Body of pancreas (tissue), 4 donors: ENCODE measurements around the gene ACSS3. TPM values are rescaled to one million over a fixed set of nuclear protein-coding genes. Genes with fewer than 3 reads are reported as not detected.

Source experiments
- ATAC-seq: fragments of 150-250 bp; one replicate; pipeline ENCODE4 v1.9.1; 2016
- DNase-seq, 4 donors: peaks; one replicate each; pipeline ENCODE4 v3.0.0-alpha.2; 2019
- H3K27ac ChIP-seq, 4 donors: fragments of 200-600 bp; sonication (generic); 1 replicate in 3 of 4; 2 replicates in 1 of 4; pipeline versions ENCODE4 v1.5.1 to v1.6.1; 2016 to 2019; ENCODE audit warnings: mild to moderate bottlenecking in 1 of 4, mixed read lengths in 1 of 4, moderate library complexity in 1 of 4
- H3K27me3 ChIP-seq, 2 donors: fragments of 200-600 bp; sonication (generic); one replicate each; pipeline ENCODE4 v1.6.0; 2016; ENCODE audit warnings: mild to moderate bottlenecking in 1 of 2
- H3K36me3 ChIP-seq, 2 donors: fragments of 200-600 bp; sonication (generic); replicated peaks in 1 of 2; 2 replicates each; pipeline ENCODE4 v1.5.1; 2016; ENCODE audit warnings: low read depth in 2 of 2; ENCODE audit not compliant: insufficient read depth in 1 of 2
- H3K4me1 ChIP-seq: fragments of 200-600 bp; sonication (generic); one replicate; pipeline ENCODE4 v1.6.0; 2016
- H3K4me3 ChIP-seq, 2 donors: fragments of 200-600 bp; sonication (generic); 1 replicate in 1 of 2; 2 replicates in 1 of 2; pipeline ENCODE4 v1.5.1; 2016 to 2019
- H3K9me3 ChIP-seq, 3 donors: fragments of 200-600 bp; sonication (generic); 1 replicate in 2 of 3; 2 replicates in 1 of 3; pipeline ENCODE4 v1.5.1; 2016
- POLR2A ChIP-seq, 3 donors: fragments of 450-650 bp; IDR thresholded peaks; one replicate each; pipeline ENCODE4 v1.6.1; 2016; ENCODE audit warnings: antibody characterized with exemption in 3 of 3, mild to moderate bottlenecking in 2 of 3
- WGBS, 2 donors: methylation state at CpG; one replicate each; pipeline ENCODE4 v1.1.5; 2017; 5-methylcytosine and 5-hydroxymethylcytosine counted together
- intact Hi-C: fragments of 100-400 bp; cut with DNase I; formaldehyde crosslinking; loops from one replicate; pipeline ENCODE4 v1.15.1; 2023
- total RNA-seq, 2 donors: library from RNA; depleted of rRNA; stranded (reverse); fragments of >200 nt; gene quantifications; one replicate each; pipeline ENCODE4 v1.1.0, GENCODE V29; 2016
- TF ChIP-seq, protein P1 (sequence below), 7 experiments: fragments of 450-650 bp in 4 of 7; fragments of 200-600 bp in 3 of 7; sonication (generic) in 3 of 7; IDR thresholded peaks; one replicate each; pipeline ENCODE4 v1.5.1; 2016 to 2019; ENCODE audit warnings: antibody characterized with exemption in 7 of 7

Gene ACSS3
- total RNA-seq, 2 donors from 2014 or later: 9.9 to 27.7 TPM

DNA sequence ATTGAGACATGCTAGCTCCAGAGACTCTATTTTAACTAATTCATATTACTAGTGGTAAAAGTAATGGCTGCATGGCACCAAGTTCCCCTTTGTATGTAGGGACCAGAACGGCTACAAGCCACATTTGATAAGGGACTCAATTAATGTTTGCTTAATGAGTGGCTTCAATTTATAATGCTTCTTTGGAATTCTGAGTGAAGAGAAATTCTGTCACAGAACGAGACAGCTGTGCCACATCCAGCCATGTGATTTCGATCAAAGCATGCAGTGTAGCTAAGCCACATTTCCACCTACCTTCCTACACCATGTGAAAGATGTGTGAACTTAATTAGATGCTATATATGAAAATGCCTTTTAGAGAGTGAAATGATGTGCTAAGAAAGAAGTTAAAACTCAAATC, 217.4 kb downstream of the ACSS3 start:
- Histone ChIP-seq H3K27ac (no peak overlapping the region), H3K4me1 (no peaks in the 10 kb centered on the region), H3K9me3 (no peaks in the 10 kb centered on the region), H3K27me3 (no peaks in the 10 kb centered on the region), H3K4me3 (no peak overlapping the region), H3K36me3 (no peaks in the 10 kb centered on the region)
- DNase-seq (no peak), ATAC-seq (no peak)
- TF ChIP-seq, protein P1, sequence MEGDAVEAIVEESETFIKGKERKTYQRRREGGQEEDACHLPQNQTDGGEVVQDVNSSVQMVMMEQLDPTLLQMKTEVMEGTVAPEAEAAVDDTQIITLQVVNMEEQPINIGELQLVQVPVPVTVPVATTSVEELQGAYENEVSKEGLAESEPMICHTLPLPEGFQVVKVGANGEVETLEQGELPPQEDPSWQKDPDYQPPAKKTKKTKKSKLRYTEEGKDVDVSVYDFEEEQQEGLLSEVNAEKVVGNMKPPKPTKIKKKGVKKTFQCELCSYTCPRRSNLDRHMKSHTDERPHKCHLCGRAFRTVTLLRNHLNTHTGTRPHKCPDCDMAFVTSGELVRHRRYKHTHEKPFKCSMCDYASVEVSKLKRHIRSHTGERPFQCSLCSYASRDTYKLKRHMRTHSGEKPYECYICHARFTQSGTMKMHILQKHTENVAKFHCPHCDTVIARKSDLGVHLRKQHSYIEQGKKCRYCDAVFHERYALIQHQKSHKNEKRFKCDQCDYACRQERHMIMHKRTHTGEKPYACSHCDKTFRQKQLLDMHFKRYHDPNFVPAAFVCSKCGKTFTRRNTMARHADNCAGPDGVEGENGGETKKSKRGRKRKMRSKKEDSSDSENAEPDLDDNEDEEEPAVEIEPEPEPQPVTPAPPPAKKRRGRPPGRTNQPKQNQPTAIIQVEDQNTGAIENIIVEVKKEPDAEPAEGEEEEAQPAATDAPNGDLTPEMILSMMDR (IDR thresholded peaks at IDR 0.05): no peak
- no peak for TF ChIP-seq POLR2A (IDR thresholded peaks at IDR 0.05)
- 48 to 53% methylated on average over 3 of the region's 3 CpGs for WGBS, 2 donors
- intact Hi-C loops: no loop called here

DNA sequence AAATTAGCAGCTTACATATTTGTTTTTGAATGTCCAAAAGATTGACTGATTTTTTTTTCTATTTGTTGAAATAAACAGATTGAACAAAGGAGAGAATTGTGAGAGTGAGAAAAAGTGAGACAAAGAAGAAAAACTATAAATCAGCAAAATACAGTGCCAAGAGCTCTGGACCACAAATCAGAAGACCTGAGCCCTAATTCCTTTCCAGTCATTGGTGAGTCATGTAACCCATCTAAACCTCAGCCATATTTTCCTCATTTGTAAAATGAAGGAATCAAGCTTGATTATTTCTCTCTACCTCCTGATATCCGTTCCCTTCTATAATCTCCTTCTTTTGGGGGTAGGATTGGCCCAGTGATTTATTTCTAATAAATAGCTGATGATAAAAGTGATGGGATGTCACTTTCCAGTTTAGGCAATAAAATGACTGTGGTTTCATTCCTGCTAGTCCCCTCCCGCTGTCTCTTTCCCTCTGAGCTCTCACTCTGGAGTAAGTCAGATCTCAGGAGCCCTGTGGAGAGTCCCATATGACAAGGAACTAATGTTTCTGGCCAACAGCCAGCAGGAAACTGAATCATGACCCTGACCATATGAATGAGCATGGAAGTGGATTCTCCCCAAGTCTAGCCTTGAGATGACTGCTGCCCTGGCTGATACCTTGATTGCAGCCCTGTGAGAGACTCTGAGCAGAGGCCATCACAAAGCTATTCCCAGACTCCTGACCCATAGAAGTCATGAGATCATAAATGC, 218.9 kb downstream of the ACSS3 start:
- Histone ChIP-seq H3K36me3 (no peaks in the 10 kb centered on the region), H3K27ac (no peak overlapping the region), H3K27me3 (no peaks in the 10 kb centered on the region), H3K4me1 (no peaks in the 10 kb centered on the region), H3K9me3 (no peaks in the 10 kb centered on the region), H3K4me3 (no peak overlapping the region)
- intact Hi-C loops: no loop called here
- ATAC-seq: no peak
- TF ChIP-seq, protein P1 (IDR thresholded peaks at IDR 0.05): no peak
- no peak for TF ChIP-seq POLR2A (IDR thresholded peaks at IDR 0.05)
- WGBS, 2 donors: 58 to 62% methylated on average over 2 of the region's 2 CpGs
- peak in 2 of 4 donors; percentile 2 to 4 for DNase-seq

DNA sequence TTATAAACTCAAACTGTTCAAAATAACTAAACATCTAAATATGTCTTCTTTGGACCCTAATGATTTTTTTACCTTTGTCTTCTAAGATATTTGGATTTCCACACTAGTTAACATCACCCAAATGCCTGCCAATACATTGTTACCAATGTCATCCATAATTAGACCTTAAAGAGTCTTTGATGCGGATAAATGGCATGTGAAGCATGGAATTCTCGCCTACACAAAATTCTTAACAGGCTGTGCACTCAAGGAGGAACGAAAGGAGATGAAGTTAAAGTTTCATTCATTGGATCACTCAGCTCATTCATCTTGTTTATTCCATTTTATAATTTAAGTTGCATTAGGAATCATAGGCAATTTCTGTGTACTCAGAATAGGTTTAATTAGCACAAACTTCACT, 219.7 kb downstream of the ACSS3 start:
- no peak overlapping the region for H3K4me3 ChIP-seq
- no peaks in the 10 kb centered on the region for H3K36me3 ChIP-seq

DNA sequence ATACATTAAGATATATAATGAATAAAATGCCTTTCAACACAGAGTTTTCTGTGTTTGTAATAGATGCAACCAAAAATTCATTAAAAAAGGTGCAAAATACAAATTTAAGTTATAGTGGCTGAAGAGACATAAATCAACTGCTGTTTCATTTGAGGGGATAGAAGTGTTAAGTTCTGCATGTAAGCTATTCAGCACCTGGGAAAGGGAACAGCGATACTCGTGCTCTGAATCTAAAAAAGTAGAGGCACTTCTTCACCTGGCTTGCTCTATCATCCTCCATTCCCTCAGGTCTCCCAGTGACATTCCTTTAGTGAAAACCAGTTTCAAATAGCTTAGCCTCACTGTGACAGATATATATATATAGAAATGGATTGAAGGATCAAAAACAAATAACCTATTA, 222.6 kb downstream of the ACSS3 start:
- no peaks in the 10 kb centered on the region for H3K27me3 ChIP-seq
- no peak for TF ChIP-seq POLR2A (IDR thresholded peaks at IDR 0.05)
- TF ChIP-seq, protein P1 (IDR thresholded peaks at IDR 0.05): no peak
- no peak overlapping the region for H3K27ac ChIP-seq
- H3K4me1 ChIP-seq: no peaks in the 10 kb centered on the region
- 24 to 34% methylated on average over 2 of the region's 2 CpGs for WGBS, 2 donors
- intact Hi-C loops: no loop called here
- H3K4me3 ChIP-seq: no peak overlapping the region
- no peaks in the 10 kb centered on the region for H3K9me3 ChIP-seq
- ATAC-seq: no peak
- DNase-seq: no peak
- H3K36me3 ChIP-seq: no peaks in the 10 kb centered on the region

More for the DNA sequence above, 219.7 kb downstream of the ACSS3 start:
- Histone ChIP-seq H3K27ac (no peak overlapping the region), H3K27me3 (no peaks in the 10 kb centered on the region), H3K9me3 (no peaks in the 10 kb centered on the region), H3K4me1 (no peaks in the 10 kb centered on the region)
- intact Hi-C loops: no loop called here
- 55 to 57% methylated on average over 3 of the region's 3 CpGs for WGBS, 2 donors
- ATAC-seq (no peak), DNase-seq (no peak)
- TF ChIP-seq, protein P1 (IDR thresholded peaks at IDR 0.05): no peak
- no peak for TF ChIP-seq POLR2A (IDR thresholded peaks at IDR 0.05)

DNA sequence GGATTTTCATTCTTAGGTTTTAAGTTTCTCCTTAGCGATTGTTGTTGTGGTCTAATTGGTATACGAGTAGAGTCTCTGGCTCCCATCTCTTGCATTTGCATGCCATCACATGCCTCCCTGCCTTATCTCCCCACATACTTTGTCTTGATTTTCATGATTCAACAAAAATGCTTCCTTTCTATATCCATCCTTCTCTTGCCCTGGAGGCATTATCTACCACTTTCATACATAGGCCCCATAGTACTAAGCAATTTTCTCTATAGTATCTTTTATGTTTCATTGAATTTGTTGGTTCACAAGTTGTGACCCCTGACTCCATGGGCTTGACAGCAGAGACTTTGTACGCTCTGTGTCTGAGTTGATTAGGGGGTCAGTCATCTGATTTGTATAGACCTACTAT, 226.1 kb downstream of the ACSS3 start:
- DNase-seq: no peak
- Histone ChIP-seq H3K36me3 (no peaks in the 10 kb centered on the region), H3K4me1 (no peaks in the 10 kb centered on the region), H3K9me3 (no peaks in the 10 kb centered on the region), H3K4me3 (no peak overlapping the region), H3K27me3 (no peaks in the 10 kb centered on the region), H3K27ac (no peak overlapping the region)
- 69 to 88% methylated on average over 3 of the region's 3 CpGs for WGBS, 2 donors
- TF ChIP-seq POLR2A (IDR thresholded peaks at IDR 0.05): no peak
- TF ChIP-seq, protein P1 (IDR thresholded peaks at IDR 0.05): no peak
- intact Hi-C loops: no loop called here
- ATAC-seq: no peak
